Raji (cell line): ENCODE measurements around the gene EID2B.

ENCODE experiments used
- POLR2A ChIP-seq: IDR thresholded peaks from 2 replicates; pipeline ENCODE4 v1.6.1; 2011; ENCODE audit warnings: low read depth, low read length, control low read depth; ENCODE audit not compliant: insufficient read depth

EID2B gene

DNA sequence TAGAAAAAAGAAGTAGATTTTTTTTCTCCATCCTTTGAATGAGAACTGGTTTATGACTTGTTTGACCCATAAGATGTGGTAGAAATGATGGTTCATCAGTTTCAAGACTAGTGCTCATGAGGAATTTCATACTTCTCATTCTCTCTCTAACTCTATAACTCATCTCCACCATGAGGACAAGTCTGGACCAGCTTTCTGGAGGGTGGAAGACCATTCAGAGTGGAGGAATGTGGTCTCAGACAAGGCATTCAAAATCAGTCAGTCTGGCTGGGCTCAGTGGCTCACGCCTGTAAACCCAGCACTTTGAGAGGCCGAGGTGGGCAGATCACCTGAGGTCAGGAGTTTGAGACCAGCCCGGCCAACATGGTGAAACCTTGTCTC lies 10.8 kb upstream of the EID2B start:
- no peak for TF ChIP-seq POLR2A

- no peak for TF ChIP-seq POLR2A
These were observed 9.6 kb upstream of the EID2B start for GRCh38 chr19:39542206-39542605.

GRCh38 chr19:39540333-39540673 lies 7.7 kb upstream of the EID2B start:
- no peak for TF ChIP-seq POLR2A

- peak; percentile 92 for TF ChIP-seq POLR2A
These were observed 7.1 kb upstream of the EID2B start, which contains the start of gene EID2 for GRCh38 chr19:39539518-39540332. EID2 (minus strand) TSS chr19:39540161; CDS start chr19:39540079, 82 bp downstream.

DNA sequence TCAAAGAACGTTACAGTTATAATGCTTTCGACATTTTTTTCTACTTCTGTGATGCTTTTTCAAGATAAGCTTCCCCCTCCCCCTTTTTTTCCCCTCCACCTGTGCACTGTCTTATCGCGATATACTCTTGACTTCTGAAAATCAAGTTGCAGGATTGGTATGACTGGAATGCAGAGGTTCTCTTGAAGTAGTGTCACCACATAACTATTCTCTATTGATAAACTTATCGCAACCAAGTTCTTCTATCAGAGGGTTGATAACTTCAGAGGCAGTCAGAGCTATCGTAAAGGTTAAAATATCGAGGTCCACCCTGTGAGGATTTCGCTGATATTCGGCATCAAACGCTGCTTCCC lies 6.5 kb upstream of the EID2B start:
- TF ChIP-seq POLR2A, result no peak

- TF ChIP-seq POLR2A, result no peak
These were observed 1.1 kb upstream of the EID2B start for GRCh38 chr19:39533791-39534190.

DNA sequence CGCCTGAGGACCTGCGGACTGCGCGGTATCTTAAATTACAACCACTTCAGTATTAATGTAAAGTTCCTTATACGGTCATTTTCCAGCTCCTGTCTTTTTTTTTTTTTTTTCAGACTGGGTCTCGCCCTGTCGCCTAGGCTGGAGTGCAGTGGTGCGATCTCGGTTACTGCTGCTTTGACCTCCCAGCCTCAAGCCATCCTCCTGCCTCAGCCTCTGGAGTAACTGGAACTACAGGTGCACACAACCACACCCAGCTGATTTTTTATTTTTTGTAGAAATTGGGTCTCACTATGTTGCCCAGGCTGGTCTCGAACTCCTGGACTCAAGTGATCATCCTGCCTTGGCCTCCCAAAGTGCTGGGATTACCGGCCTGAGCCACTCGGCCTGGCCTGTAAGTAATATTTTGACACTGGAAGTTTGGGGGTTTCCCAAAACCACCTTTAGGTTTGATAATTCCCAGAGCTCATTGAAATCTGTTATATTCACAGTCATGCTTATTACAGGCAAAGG lies 406 bp upstream of the EID2B start:
- TF ChIP-seq POLR2A, result no peak

GRCh38 chr19:39531834-39532232 lies 819 bp downstream of the EID2B start:
- TF ChIP-seq POLR2A, result no peak

DNA sequence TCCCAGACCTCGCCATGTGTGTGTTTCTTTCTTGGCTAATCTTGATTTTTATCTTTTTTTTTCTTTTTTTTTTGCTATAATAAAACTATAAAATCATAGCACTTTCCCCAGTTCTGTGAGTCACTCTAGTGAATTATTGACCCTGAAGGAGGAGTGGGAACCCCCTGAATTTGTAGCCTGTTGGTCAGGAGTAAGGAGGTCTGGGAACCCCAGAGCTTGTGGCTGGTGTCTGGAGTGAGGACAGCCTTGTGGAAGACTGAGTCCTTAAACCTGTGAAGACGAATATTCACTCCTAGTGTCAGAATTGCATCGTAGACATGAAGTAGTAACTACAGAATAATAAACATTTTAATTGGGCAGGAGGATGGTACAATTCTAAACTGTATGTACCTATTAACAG lies 7.4 kb downstream of the EID2B start:
- no peak for TF ChIP-seq POLR2A

DNA sequence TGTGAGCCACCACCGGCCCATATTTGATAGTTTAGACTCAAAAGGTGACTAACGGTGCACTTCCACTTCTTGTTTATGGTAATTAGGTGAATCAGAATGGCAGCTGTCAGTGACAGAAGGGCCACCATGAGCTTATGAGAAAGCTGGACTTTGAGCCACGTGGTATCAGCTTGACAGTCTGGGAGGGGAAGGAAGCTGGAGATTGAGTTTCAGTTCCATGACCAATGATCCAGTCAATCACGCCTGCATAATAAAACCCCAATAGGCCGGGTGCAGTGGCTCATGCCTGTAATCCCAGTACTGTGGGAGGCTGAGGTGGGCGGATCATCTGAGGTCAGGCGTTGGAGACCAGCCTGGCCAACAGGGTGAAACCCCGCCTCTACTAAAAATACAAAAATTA lies 8.2 kb downstream of the EID2B start:
- no peak for TF ChIP-seq POLR2A

DNA sequence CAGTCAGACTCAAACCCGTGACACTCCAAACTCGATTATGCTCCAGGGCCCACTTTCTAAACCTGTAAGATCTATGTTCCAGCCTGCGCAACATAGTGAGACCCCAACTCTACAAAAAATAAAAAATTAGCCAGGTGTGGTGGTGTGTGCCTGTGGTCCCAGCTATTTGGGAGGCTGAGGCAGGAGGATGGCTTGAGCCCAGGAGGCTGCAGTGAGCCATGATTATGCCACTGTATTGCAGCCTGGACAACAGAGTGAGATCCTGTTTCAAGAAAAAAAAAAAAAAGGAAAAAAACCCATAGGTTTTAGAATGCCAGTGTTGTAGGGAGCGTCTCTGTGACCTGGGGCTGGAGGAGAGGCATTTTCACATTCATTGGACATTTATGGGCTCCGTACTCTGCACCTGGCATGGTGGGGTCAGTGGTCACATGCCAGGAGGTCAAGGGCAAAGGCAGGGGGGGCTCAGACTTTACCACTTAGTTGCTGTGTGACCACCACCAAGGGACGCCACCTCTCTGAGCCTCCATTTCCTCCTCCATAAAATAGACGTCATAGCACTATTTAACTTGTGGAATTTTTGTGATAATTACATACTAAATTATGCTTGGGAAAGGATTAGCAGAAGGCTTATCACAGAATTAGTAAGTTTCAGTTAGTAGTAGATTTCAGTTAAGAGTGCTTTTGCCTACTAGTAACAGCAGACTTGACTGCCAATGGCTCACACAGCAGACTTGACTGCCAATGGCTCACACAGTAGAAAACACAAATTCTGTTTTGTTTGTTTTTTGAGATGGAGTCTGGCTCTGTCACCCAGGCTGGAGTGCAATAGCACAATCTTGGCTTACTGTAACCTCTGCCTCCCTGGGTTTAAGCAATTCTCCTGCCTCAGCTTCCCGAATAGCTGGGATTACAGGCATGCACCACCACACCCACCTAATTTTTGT lies 11.8 kb downstream of the EID2B start:
- TF ChIP-seq POLR2A, result no peak

DNA sequence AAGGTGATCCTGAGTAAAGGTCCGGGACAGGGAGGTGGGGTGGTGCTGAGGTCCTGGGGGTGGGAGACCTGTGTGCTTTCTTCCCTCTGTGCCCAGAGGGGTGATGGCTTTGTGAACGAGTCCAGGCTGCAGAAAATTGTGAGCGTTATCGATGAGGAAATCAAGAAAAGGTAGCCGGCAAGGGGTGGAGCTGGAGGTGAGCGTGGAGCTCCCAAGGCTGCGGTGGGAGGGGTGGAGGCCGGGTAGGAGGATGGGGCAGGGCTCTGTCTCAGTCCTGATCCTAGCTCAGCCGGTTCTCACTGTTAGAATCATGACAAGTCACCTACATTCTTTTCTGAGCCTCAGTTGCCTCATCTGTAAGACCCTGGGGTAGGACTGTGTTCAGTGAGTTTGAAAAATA lies 13.7 kb downstream of the EID2B start:
- TF ChIP-seq POLR2A, result no peak

GRCh38 chr19:39518458-39518857 lies 14.2 kb downstream of the EID2B start:
- no peak for TF ChIP-seq POLR2A

DNA sequence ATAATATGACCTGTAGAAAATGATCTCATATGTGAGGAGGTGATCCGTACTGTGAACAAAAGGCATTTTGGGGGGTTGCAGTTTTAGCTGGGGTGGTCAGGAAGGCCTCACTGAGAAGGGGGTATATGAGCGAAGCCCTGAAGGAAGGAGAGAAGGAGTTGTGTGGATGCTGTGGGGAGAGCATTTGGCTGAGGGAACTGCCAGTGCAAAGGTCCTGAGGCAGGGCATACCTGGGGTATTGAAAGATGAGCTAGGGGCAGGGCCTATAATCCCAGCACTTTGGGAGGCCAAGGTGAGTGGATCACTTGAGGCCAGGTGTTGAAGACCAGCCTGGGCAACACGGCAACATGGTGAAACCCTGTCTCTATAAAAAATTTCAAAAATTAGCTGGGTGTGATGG lies 15.2 kb downstream of the EID2B start:
- no peak for TF ChIP-seq POLR2A

GRCh38 chr19:39516270-39516669 lies 16.4 kb downstream of the EID2B start:
- no peak for TF ChIP-seq POLR2A
